HFFc6 (cell line): ENCODE results near the gene TFEC. TPM values are rescaled to one million over a fixed set of nuclear protein-coding genes. Genes with fewer than 3 reads are reported as not detected.

Source experiments
- DNase-seq: peaks from one replicate; pipeline ENCODE4 v3.0.0-alpha.2; 2018
- H3K27ac Mint-ChIP-seq: 2 replicates; pipeline ENCODE4 v1.8.0; 2020; ENCODE audit warnings: mild to moderate bottlenecking, mixed read lengths
- H3K27me3 Mint-ChIP-seq: 2 replicates; pipeline ENCODE4 v1.8.0; 2021; ENCODE audit warnings: mild to moderate bottlenecking, moderate library complexity, mixed read lengths; ENCODE audit not compliant: insufficient read depth
- H3K36me3 Mint-ChIP-seq: 2 replicates; pipeline ENCODE4 v1.8.0; 2021; ENCODE audit warnings: low read depth, mixed read lengths
- H3K4me1 Mint-ChIP-seq: 2 replicates; pipeline ENCODE4 v1.8.0; 2020; ENCODE audit warnings: low read depth, mixed read lengths
- H3K4me3 Mint-ChIP-seq: 2 replicates; pipeline ENCODE4 v1.8.0; 2020; ENCODE audit warnings: mild to moderate bottlenecking, moderate library complexity, mixed read lengths
- H3K9me3 Mint-ChIP-seq: 2 replicates; pipeline ENCODE4 v1.8.0; 2020; ENCODE audit warnings: mild to moderate bottlenecking, mixed read lengths
- total RNA-seq, 6 experiments: library from RNA; stranded (reverse); fragmentation: NEBNext Ultra II Directional; extraction: Animal tissue kit (Norgen Biotek cat#: 25700); gene quantifications; 2 replicates in 1 of 6; 3 replicates in 5 of 6; pipeline ENCODE4 v1.2.3, GENCODE V29; 2021
- TF ChIP-seq, protein P1 (sequence below): fragments of 200-600 bp; sonication (generic); IDR thresholded peaks from 2 replicates; pipeline ENCODE4 v1.5.0; 2021; ENCODE audit warnings: antibody characterized with exemption, mild to moderate bottlenecking

TFEC gene
- total RNA-seq, 6 experiments from 2014 or later: 0.11 to 0.23 (median 0.17) TPM; not detected in 2

- TF ChIP-seq, protein P1, sequence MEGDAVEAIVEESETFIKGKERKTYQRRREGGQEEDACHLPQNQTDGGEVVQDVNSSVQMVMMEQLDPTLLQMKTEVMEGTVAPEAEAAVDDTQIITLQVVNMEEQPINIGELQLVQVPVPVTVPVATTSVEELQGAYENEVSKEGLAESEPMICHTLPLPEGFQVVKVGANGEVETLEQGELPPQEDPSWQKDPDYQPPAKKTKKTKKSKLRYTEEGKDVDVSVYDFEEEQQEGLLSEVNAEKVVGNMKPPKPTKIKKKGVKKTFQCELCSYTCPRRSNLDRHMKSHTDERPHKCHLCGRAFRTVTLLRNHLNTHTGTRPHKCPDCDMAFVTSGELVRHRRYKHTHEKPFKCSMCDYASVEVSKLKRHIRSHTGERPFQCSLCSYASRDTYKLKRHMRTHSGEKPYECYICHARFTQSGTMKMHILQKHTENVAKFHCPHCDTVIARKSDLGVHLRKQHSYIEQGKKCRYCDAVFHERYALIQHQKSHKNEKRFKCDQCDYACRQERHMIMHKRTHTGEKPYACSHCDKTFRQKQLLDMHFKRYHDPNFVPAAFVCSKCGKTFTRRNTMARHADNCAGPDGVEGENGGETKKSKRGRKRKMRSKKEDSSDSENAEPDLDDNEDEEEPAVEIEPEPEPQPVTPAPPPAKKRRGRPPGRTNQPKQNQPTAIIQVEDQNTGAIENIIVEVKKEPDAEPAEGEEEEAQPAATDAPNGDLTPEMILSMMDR: peak; percentile 82
- peak; percentile 26 for DNase-seq
- H3K4me1 Mint-ChIP-seq: peaks cover 25% of the 10 kb centered on the region; the same call in 1 of the 2 replicates
- H3K36me3 Mint-ChIP-seq: no peaks in the 10 kb centered on the region
- peak overlapping the region; percentile 24; the same call in 1 of the 2 replicates for H3K4me3 Mint-ChIP-seq
- H3K9me3 Mint-ChIP-seq: no peaks in the 10 kb centered on the region
- H3K27me3 Mint-ChIP-seq: no peaks in the 10 kb centered on the region
- H3K27ac Mint-ChIP-seq: no peak overlapping the region
Observed at GRCh38 chr7:115910541-115911164, 119.9 kb downstream of the TFEC start.

DNA sequence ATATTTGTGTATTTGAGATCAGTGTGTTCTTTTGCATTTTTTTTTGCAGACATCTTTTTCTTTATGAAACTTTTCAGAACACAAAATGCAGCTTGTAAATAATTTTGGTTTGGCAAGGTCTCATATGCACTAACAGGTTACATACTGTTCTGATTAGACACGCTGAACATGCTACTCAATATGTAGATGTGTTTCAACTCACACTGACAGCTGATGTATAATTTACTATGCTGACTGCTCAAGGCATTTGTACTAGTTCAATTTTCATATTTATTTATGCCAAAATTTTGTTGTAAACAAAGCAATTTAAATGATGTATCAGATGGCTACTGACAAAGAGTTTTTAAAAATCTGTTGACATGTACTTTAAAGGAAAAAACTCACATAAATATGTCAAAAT is 123.8 kb downstream of the TFEC start:
- TF ChIP-seq, protein P1: no peak
- no peak for DNase-seq
- Mint-ChIP-seq H3K27me3 (peaks cover 2% of the 10 kb centered on the region; the same call in 1 of the 2 replicates), H3K4me1 (peaks cover 15% of the 10 kb centered on the region; the same call in 1 of the 2 replicates), H3K27ac (no peak overlapping the region), H3K9me3 (no peaks in the 10 kb centered on the region), H3K4me3 (no peak overlapping the region), H3K36me3 (no peaks in the 10 kb centered on the region)

GRCh38 chr7:115889669-115889984 is 140.9 kb downstream of the TFEC start:
- Mint-ChIP-seq H3K9me3 (peaks cover 13% of the 10 kb centered on the region), H3K4me3 (no peak overlapping the region), H3K36me3 (peaks cover 6% of the 10 kb centered on the region; the same call in 1 of the 2 replicates), H3K4me1 (no peaks in the 10 kb centered on the region), H3K27me3 (no peaks in the 10 kb centered on the region; the same call in 1 of the 2 replicates), H3K27ac (no peak overlapping the region)
- DNase-seq: no peak
- TF ChIP-seq, protein P1: no peak

GRCh38 chr7:115888981-115889668 is 141.4 kb downstream of the TFEC start:
- Mint-ChIP-seq H3K36me3 (peaks cover 6% of the 10 kb centered on the region; the same call in 1 of the 2 replicates), H3K27me3 (no peaks in the 10 kb centered on the region; the same call in 1 of the 2 replicates)

DNA sequence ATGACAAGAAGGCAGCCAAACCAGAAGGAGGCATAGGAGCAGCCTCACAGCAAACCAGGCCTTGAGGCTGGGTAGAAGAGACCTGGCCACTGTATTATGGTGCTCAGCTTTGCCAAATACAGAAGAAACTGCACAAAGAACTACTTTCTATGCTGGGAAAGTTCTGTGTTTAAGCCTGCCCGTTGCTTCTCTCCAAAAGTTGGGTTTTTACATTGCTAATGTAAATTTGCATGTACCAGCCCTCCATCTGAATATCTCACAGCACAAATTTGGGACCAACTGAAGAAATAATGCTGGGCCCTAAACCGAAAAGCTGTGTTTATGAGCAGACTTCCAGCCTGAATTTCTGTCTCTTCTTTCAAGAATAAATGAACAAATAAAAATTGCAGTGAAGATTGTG is 145.0 kb downstream of the TFEC start:
- TF ChIP-seq, protein P1: no peak
- Mint-ChIP-seq H3K4me3 (no peak overlapping the region), H3K9me3 (peaks cover 10% of the 10 kb centered on the region), H3K27ac (no peak overlapping the region), H3K27me3 (no peaks in the 10 kb centered on the region; the same call in 1 of the 2 replicates), H3K36me3 (peaks cover 6% of the 10 kb centered on the region; the same call in 1 of the 2 replicates), H3K4me1 (no peaks in the 10 kb centered on the region)
- no peak for DNase-seq

More at GRCh38 chr7:115888981-115889668, 141.4 kb downstream of the TFEC start:
- Mint-ChIP-seq H3K4me3 (no peak overlapping the region), H3K4me1 (no peaks in the 10 kb centered on the region), H3K9me3 (peaks cover 13% of the 10 kb centered on the region), H3K27ac (no peak overlapping the region)
- TF ChIP-seq, protein P1: no peak
- DNase-seq: no peak

Other genes with a start within 250 kb of the TFEC start
- gene TES, start 179.8 kb upstream of the TFEC start, total RNA-seq: 10 to 100 TPM; 10.4 to 29.3 (median 22.4) TPM